Fibroblast of skin of left biceps (primary cell): Measurements from ENCODE around the gene ZBTB9.

Source experiments
- DNase-seq, 2 experiments: peaks; one replicate each; pipeline ENCODE4 v3.0.0-alpha.2; 2013; ENCODE audit warnings: low read depth in 2 of 2

ZBTB9 gene

GRCh38 chr6:33433001-33433543 lies 21.3 kb upstream of the ZBTB9 start:
- DNase-seq = no peak

DNA sequence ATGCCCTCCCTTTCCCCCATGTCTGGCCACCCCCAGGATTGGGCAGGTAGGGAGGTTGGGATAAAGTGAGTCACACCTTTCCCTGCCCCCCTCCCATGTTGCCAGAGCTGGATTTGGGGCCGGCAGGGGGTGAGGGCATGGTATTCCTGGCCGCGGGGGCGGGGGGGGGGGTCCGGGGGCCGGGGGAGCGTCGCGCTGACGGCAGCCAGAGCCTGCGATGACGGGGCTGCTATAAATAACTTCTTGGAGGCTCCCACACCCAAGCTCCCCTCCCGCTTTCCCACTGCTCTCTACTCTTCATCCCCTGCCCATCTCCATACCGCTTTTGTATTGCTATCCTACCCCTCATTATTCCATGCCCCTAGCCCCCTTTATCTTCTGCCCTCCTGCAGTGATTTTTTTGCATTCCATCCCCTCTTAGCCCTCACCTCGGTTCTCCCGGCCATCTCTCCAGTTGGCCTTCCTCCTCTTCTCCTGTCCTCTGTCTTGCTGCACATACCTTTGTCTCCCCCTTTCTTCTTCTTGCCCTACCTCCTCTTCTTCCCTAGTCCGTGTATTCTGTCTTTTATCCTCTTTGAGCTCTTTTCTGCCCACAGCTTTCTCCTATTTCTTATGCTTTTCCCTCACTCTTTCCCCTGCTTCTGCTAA lies 20.7 kb upstream of the ZBTB9 start:
- DNase-seq = no peak

DNA sequence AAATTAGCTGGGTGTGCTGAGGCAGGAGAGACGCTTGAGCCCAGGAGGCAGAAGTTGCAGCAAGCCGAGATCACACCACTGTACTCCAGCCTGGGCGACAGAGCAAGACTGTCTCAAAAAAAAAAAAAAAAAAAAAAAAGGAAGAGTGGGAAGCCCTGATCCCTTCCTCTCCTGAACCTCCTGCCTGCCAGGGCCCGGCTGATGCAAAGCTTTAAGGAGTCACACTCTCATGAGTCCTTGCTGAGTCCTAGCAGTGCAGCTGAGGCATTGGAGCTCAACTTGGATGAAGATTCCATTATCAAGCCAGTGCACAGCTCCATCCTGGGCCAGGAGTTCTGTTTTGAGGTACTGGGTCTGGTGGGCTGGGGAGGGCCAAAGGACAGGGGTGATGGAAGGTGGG lies 19.4 kb upstream of the ZBTB9 start:
- no peak for DNase-seq

GRCh38 chr6:33437666-33438065 lies 16.7 kb upstream of the ZBTB9 start:
- no peak for DNase-seq

GRCh38 chr6:33438978-33439594 lies 15.3 kb upstream of the ZBTB9 start:
- DNase-seq = no peak

DNA sequence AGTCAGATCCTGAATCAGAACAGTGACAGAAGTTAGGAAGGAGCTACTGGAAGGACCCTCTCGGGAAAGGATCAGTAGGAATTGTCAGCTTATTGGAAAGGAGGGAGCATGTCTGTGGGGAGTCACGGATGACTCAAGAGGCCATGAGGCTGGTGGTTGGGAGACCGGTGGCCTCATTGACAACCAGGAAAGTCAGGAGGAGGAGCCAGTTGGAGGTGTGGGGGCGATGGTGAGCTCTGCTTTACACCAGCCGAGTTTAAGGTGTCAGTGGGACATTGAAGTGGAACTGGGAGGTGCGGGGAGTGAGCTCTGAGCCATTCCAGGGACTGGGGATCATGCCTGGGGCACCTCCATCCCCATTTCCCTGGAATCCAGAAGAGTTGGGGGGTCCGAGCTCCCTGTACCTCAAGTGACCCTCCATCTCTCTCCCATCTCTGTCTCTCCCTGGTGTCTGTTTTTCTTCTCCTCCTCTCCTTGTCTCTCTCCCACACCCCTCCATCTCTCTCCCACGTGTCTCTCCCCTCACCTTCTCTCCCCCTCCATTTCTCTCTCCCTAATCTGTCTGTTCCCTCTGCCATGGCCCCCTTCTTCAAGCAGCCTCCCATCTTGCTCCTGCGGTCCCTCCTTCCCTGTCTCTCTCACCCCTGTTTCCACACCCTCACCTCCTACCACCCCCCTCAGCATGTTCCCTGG lies 14.3 kb upstream of the ZBTB9 start:
- DNase-seq = no peak

- no peak for DNase-seq
Measured at GRCh38 chr6:33440649-33441309, 13.6 kb upstream of the ZBTB9 start.

- no peak for DNase-seq
Measured at GRCh38 chr6:33441457-33441856, 12.9 kb upstream of the ZBTB9 start.

DNA sequence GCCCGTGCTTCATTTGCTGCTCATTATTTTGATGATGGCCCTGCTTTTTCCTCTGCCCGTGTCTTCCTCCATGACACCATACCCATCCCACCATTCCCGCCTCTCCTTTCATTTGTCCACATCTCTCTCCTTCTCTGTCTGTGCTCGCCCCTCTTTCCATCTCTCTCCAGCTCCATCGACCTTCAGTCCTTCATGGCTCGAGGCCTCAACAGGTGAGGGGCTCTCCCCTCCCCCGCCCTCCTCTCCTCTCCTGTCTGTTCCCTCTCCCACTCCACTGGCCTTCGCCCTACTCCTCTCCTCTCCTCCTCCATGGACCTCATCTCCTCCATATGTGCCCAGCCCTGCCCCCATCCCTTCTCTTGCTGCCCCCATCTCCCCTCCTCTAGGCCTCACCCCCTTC lies 12.1 kb upstream of the ZBTB9 start:
- DNase-seq = no peak

DNA sequence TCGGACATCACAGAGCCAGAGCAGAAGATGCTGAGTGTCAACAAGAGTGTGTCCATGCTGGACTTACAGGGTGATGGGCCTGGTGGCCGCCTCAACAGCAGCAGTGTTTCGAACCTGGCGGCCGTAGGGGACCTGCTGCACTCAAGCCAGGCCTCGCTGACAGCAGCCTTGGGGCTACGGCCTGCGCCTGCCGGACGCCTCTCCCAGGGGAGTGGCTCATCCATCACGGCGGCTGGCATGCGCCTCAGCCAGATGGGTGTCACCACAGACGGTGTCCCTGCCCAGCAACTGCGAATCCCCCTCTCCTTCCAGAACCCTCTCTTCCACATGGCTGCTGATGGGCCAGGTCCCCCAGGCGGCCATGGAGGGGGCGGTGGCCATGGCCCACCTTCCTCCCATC lies 11.4 kb upstream of the ZBTB9 start:
- no peak for DNase-seq

GRCh38 chr6:33443619-33444504 lies 10.5 kb upstream of the ZBTB9 start:
- no peak for DNase-seq

GRCh38 chr6:33445119-33445603 lies 9.2 kb upstream of the ZBTB9 start:
- no peak for DNase-seq

- no peak for DNase-seq
Measured at GRCh38 chr6:33446356-33446755, 8.0 kb upstream of the ZBTB9 start.

DNA sequence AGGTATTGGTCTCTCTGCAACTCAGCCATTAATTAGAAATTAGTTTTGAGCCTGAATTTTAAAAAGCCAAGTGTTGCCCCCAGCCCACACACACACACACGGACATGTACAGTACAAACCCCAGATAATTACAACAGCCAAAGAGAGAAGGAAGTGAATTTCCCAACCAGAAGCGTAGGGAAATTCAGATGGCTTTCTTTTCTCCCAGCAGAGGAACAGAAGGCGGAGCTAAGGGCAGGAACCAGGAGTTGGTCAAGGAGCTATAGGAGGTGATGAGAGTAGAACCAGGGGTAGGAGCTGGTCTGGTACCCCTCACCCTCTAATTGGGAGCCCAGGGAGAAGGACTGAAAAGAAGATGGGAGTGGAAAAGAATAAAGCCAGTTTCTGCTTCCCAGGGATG lies 3.9 kb upstream of the ZBTB9 start:
- DNase-seq = no peak

DNA sequence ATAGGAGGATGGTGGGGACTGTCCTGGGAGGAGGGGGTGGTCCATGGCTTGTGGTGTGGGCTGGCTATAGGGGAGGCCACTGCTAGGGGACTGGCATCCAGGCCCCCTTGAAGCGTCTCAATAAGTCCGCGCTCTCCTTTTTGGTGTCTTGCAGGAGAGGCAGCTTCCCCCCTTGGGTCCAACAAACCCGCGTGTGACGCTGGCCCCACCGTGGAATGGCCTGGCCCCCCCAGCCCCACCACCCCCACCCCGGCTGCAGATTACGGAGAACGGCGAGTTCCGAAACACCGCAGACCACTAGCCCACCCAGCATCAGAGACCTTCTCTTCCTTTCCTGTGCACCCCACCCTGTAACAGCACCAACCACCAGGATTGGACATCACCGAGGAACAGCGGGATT lies 2.8 kb upstream of the ZBTB9 start:
- DNase-seq = no peak

GRCh38 chr6:33452496-33452895 lies 1.9 kb upstream of the ZBTB9 start:
- DNase-seq = no peak

DNA sequence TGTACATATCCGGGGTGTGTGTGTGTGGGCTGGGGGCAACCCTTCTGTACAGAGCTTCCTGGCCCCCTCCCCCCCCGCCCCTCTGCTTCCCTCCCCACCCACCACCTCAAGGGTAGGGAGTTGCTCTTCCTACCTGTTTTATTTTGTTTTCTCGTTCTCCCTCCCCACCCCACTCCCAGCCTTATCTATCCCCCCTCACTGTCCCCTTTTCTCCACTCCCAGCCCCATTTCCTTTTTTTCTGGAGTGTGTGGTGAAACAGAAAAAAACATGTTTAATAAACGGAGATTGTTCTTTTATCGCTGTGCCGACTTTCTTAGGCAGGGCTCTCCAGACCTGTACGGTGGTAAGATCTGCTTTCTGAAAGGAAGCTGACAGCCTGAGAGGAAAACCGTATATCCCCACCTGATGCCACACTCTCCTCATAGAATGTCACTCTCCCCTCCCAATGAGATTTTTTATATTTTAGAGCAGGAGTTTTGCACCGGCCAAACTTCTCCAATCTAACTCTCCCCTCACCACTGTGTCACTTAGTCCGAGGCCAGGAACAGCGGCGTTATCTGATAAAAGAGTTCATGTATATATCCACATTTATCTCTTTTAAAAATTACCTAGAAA lies 875 bp upstream of the ZBTB9 start:
- DNase-seq = no peak

- no peak for DNase-seq
Measured at GRCh38 chr6:33455051-33455450, 675 bp downstream of the ZBTB9 start.

- no peak for DNase-seq
Measured at GRCh38 chr6:33456156-33456555, 1.8 kb downstream of the ZBTB9 start.

- no peak for DNase-seq
Measured at GRCh38 chr6:33458676-33459075, 4.3 kb downstream of the ZBTB9 start.

DNA sequence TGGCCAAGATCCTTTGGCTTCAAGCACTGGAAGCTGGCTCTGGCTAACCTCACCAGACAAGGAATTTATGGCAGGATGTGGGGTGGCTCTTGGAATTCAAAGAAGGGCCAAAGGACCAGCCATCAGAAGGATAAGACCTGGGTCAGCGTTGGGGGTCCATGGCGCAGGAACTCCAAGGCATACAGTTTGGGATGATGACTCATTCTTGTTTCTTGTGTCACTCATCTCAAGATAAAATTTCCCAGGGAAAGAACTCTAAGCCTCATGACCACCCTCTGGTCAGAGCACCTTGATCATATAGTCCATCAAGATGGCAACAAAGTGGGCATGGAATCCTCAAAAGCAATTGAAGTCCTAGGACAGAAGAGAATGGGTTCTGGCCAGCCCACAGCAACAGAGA lies 4.8 kb downstream of the ZBTB9 start:
- no peak for DNase-seq
